Liver (tissue), 3 donors: ENCODE measurements around the gene CRB2.

Experiments used
- CTCF ChIP-seq: fragments of 150-350 bp; IDR thresholded peaks from 2 replicates; pipeline ENCODE4 v1.5.1; 2017; ENCODE audit warnings: improper control_type of control experiment, low read depth, low read length; ENCODE audit not compliant: missing input control
- FOXA1 ChIP-seq: IDR thresholded peaks from 2 replicates; pipeline ENCODE4 v1.6.1; 2016; ENCODE audit warnings: antibody characterized with exemption
- JUND ChIP-seq, 2 donors: IDR thresholded peaks; 2 replicates each; pipeline ENCODE4 v1.6.1; 2016; ENCODE audit warnings: antibody characterized with exemption in 2 of 2
- RAD21 ChIP-seq, 2 donors: IDR thresholded peaks; 2 replicates each; pipeline ENCODE4 v1.6.1; 2016; ENCODE audit warnings: antibody characterized with exemption in 2 of 2, mild to moderate bottlenecking in 2 of 2
- SP1 ChIP-seq: IDR thresholded peaks from 2 replicates; pipeline ENCODE4 v1.6.1; 2018; ENCODE audit warnings: antibody characterized with exemption, mild to moderate bottlenecking
- TAF1 ChIP-seq: conservative IDR thresholded peaks from 2 replicates; pipeline ENCODE4 v1.6.1; 2016; ENCODE audit warnings: antibody characterized with exemption, mild to moderate bottlenecking
- TF ChIP-seq, protein P1 (sequence below): IDR thresholded peaks from 2 replicates; pipeline ENCODE4 v1.6.1; 2016; ENCODE audit warnings: antibody characterized with exemption
- donor health status: healthy.
- donor health status: healthy.

DNA sequence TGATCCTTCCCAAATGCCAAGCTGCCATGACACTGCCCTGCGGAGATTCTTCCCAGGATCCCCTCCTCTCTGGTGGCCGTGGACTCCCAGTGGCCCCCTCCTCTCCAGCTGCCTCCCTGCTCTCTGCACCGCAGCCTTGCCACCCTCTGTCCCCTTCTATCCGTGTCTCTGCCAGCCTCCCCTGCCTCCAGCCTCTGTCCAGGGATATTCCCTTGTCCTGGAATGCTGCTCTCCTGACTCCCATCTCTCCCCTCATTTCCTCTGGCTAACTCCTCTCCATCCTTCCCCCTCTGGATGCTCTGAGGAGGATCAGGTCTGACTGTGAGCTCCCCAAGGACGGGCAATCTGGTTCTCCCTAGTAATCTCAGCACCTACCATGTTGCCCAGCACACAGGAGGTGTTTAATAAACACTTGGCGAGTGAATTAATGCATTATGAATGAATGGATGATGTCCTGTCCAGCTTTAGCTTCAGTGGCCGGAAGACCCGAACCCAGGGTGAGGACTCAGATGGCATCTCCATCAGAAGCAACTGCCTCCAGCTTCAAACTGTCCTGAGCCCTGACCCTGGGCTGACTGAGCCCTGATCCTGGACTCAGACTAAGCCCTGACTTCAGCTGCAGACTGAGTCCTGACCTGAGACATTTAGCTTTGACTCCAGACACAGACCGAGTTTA is 7.5 kb upstream of the CRB2 start:
- TF ChIP-seq CTCF: no peak
- TF ChIP-seq SP1: no peak
- TF ChIP-seq, protein P1, sequence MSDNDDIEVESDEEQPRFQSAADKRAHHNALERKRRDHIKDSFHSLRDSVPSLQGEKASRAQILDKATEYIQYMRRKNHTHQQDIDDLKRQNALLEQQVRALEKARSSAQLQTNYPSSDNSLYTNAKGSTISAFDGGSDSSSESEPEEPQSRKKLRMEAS: no peak
- TF ChIP-seq RAD21 (IDR thresholded peaks at IDR 0.05): no peak
- no peak for TF ChIP-seq FOXA1
- no peak for TF ChIP-seq JUND (IDR thresholded peaks at IDR 0.05)
- TF ChIP-seq TAF1: no peak
